Heart left ventricle (tissue), 13 donors: ENCODE measurements around the gene MACROD1.

Experiments used
- POLR2A ChIP-seq, 2 donors: fragments of 450-650 bp; IDR thresholded peaks; one replicate each; pipeline ENCODE4 v1.6.1; 2017; ENCODE audit warnings: antibody characterized with exemption in 2 of 2, mild to moderate bottlenecking in 2 of 2, moderate library complexity in 2 of 2
- TF ChIP-seq, protein P1 (sequence below), 12 donors: fragments of 200-600 bp; sonication (generic) in 4 of 12; IDR thresholded peaks; one replicate each; pipeline versions ENCODE4 v1.5.0 to v1.8.0; 2018 to 2022; ENCODE audit warnings: antibody characterized with exemption in 12 of 12, mild to moderate bottlenecking in 5 of 12
- donor health status: ischemic (EF 13 %, LVEDD 7.1; RV severe dilation, severe dysfunction).
- donor health status: DM: no; HTN: yes; CAD: no.
- donor health status: DM: no; HTN: no; CAD: no.
- donor health status: ischemic (EF 25% LVEDD 6.9; RV normal size, moderate dysfunction).
- donor health status: ischemic (EF 25% LVEDD 5.7; RV mildly dilated, moderate dysfunction).
- donor health status: ischemic (EF 35%, LVEDD 5.7; RV mildly dilated, moderate dysfunction).
- donor health status: nonischemic (EF 11% LVEDD 7.7; RV severe dilation, severe dysfunction).
- donor health status: DM: yes; HTN: yes; CAD: no.
- donor health status: PGD.
- donor health status: ischemic (EF 29% LVEDD 5.4; RV normal size, mild dysfunction).
- donor health status: nonischemic (EF 23%, LVEDD 6.1; RV moderate dilation, normal function).

DNA sequence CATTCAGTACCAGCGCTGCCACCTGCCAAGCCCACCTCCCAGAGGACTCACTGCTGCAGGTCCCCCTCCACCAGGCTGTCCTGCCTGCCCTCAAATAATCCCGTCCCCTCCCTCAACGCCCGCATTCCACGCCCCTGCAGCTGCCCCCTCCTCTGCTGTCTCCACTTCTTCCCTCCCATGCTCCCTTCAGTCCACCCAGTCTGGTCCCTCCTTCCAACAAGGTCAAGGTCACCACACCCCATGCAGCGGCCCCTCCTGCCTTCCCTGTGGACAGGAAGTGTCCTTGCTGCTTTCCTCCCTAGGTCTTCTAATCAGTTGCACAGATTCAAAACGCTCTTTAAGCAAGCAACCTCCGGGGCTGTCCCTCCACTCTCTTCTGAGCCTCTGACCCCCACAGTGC, 12.1 kb downstream of the MACROD1 start:
- TF ChIP-seq, protein P1, sequence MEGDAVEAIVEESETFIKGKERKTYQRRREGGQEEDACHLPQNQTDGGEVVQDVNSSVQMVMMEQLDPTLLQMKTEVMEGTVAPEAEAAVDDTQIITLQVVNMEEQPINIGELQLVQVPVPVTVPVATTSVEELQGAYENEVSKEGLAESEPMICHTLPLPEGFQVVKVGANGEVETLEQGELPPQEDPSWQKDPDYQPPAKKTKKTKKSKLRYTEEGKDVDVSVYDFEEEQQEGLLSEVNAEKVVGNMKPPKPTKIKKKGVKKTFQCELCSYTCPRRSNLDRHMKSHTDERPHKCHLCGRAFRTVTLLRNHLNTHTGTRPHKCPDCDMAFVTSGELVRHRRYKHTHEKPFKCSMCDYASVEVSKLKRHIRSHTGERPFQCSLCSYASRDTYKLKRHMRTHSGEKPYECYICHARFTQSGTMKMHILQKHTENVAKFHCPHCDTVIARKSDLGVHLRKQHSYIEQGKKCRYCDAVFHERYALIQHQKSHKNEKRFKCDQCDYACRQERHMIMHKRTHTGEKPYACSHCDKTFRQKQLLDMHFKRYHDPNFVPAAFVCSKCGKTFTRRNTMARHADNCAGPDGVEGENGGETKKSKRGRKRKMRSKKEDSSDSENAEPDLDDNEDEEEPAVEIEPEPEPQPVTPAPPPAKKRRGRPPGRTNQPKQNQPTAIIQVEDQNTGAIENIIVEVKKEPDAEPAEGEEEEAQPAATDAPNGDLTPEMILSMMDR (IDR thresholded peaks at IDR 0.05): no peak
- TF ChIP-seq POLR2A (IDR thresholded peaks at IDR 0.05): no peak
